ENCODE data around the gene SCNN1B.

DNA sequence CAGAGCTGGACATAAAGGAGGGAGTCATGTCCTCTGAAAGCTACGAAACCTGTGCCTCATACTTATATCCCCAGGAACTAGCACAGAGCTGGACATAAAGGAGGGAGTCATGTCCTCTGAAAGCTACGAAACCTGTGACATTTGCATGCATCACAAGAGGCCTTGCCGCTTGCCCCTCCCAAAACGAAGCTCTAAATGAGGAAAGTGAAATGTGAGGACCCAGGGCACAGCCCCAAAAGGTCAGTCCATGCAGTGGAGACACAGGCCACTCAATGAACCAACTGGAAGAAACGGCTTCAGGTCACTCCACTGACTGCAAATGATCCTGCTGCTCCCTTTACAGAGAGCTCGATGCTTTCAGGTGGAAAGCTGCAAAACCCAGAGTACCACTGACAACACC, 112.6 kb downstream of the SCNN1B start:
- TF ChIP-seq CTCF (conservative IDR thresholded peaks at IDR 0.05 in 1 of 2, IDR thresholded peaks at IDR 0.05 in 1 of 2; ENCODE audit: extremely low read depth in 1 of 2, insufficient read depth in 1 of 2, low read depth in 1 of 2, low read length in 2 of 2) (no peak), EZH2 (IDR thresholded peaks at IDR 0.05; ENCODE audit: borderline replicate concordance, low read length) (no peak)
